ENCODE results near the gene CEACAM6.

DNA sequence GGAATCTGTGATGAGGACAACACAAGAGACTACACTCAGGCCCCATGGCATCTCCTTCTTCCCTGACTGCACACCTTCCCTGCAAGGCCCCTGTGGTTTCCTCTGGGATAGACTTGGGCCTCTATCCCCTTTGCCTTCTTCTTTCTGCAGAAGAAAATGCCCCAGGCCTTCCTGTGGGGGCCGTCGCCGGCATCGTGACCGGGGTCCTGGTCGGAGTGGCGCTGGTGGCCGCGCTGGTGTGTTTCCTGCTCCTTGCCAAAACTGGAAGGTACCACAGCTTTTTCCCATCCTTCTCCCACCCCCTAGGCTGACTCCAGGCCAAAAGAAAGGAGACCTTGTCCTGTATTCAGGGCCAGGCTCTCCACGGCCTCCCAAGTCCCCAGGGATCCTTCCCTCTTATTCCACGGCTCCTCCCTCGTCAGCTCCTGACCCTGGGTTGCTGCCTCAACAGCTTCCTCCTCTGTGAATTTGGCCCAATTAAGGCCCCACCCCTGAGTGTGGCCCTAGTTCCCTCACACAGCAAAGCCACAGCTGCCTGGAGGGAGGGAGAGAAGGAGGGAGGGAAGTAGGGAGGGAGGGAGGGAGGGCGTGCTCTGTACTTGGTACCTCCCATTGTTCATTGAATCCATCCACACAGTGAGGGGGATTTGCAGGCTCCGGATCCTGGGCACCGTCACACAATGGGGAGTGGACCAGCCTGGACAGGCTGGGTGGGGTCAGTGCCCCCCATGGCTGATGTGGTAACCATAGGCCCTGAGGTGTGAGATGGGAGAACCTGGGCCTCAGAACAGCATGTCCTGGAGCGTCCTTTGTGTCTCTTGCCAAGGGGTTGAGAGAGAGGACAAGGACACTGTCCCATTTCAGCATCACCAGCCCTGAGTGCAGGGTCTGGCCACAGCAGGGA lies 53.6 kb downstream of the CEACAM6 start:
- TF ChIP-seq EZH2phosphoT487 (IDR thresholded peaks at IDR 0.05; ENCODE audit: borderline replicate concordance) (no peak), CTCF (conservative IDR thresholded peaks at IDR 0.05; ENCODE audit: low read length) (no peak)

All from Loucy (cell line).